Kidney (tissue), 14 donors: Measurements from ENCODE around the gene SIGLEC14. TPM values are rescaled to one million over a fixed set of nuclear protein-coding genes. Genes with fewer than 3 reads are reported as not detected.

Experiments used
- DNase-seq, 5 donors: peaks; one replicate each; pipeline ENCODE4 v3.0.0-alpha.2; 2013 to 2020
- FAIRE-seq: peaks from 2 replicates; lab custom pipeline; 2012; peaks lifted over from hg19 to GRCh38; lab: Jason Lieb, UNC
- H3K27ac ChIP-seq, 2 donors: one replicate each; pipeline ENCODE4 v1.7.0; 2013; ENCODE audit warnings: low read depth in 2 of 2, low read length in 2 of 2, inconsistent platforms in 1 of 2
- H3K27me3 ChIP-seq: one replicate; pipeline ENCODE4 v1.7.1; 2013; ENCODE audit warnings: low read length, inconsistent platforms; ENCODE audit not compliant: control insufficient read depth, insufficient read depth
- H3K36me3 ChIP-seq, 3 donors: one replicate each; pipeline versions ENCODE4 v1.7.0 to v1.7.1; 2013; ENCODE audit warnings: low read length in 3 of 3, control low read depth in 1 of 3, inconsistent platforms in 1 of 3; ENCODE audit not compliant: insufficient read depth in 3 of 3, control insufficient read depth in 2 of 3
- H3K4me1 ChIP-seq, 3 donors: one replicate each; pipeline versions ENCODE4 v1.7.0 to v1.7.1; 2013; ENCODE audit warnings: low read length in 3 of 3, inconsistent platforms in 1 of 3, low read depth in 1 of 3; ENCODE audit not compliant: control insufficient read depth in 2 of 3, insufficient read depth in 2 of 3
- H3K4me3 ChIP-seq, 3 donors: one replicate each; pipeline versions ENCODE4 v1.7.0 to v1.8.1; 2013; ENCODE audit warnings: low read length in 3 of 3, control low read depth in 1 of 3, inconsistent platforms in 1 of 3
- H3K9ac ChIP-seq, 3 donors: one replicate each; pipeline versions ENCODE4 v1.7.0 to v1.7.1; 2013; ENCODE audit warnings: low read length in 3 of 3, control low read depth in 1 of 3, inconsistent platforms in 1 of 3
- H3K9me3 ChIP-seq, 3 donors: one replicate each; pipeline versions ENCODE4 v1.7.0 to v1.7.1; 2013; ENCODE audit warnings: low read length in 3 of 3, control low read depth in 1 of 3, inconsistent platforms in 1 of 3; ENCODE audit not compliant: control insufficient read depth in 2 of 3, insufficient read depth in 1 of 3
- CTCF ChIP-seq: IDR thresholded peaks from 3 replicates; pipeline ENCODE4 v1.5.1; 2012; ENCODE audit warnings: mild to moderate bottlenecking, moderate library complexity, borderline replicate concordance; ENCODE audit not compliant: insufficient read depth; ENCODE audit errors: extremely low read depth
- intact Hi-C: fragments of 100-400 bp; cut with DNase I; formaldehyde crosslinking; loops from one replicate; pipeline ENCODE4 v1.11.1; 2022
- polyA plus RNA-seq: library from polyadenylated mRNA; stranded (reverse); fragments of 350-450 nt; fragmentation: Illumina TruSeq; extraction: RNeasy Lipid Tissue Mini Kit (QIAGEN cat#74804); gene quantifications from one replicate; pipeline ENCODE4 v1.2.3, GENCODE V29; 2014; ENCODE audit warnings: low read depth, low replicate concordance; ENCODE audit not compliant: insufficient read depth
- total RNA-seq: library from RNA; stranded (reverse); fragmentation: NEBNext Ultra II Directional; extraction: Animal tissue kit (Norgen Biotek cat#: 25700); gene quantifications from one replicate; pipeline ENCODE4 v1.2.1, GENCODE V29; 2021
- donor health status: control.
- donor health status: control.
- donor health status: control.
- donor health status: control.
- donor health status: control.
- donor health status: DM: yes; HTN: yes; CAD: no.
- donor health status: Normal renal cell carcinoma (clear cell type).

SIGLEC14 gene
- total and polyA plus RNA-seq, 2 donors from 2014 or later = 0.26 to 11.5 TPM

GRCh38 chr19:51664131-51664530 lies 17.5 kb upstream of the SIGLEC14 start:
- Histone ChIP-seq H3K27me3 (no peaks in the 10 kb centered on the region), H3K9me3 (no peaks in the 10 kb centered on the region), H3K9ac (no peak overlapping the region), H3K27ac (no peak overlapping the region), H3K4me3 (no peak overlapping the region), H3K4me1 (no peaks in the 10 kb centered on the region), H3K36me3 (no peaks in the 10 kb centered on the region)
- FAIRE-seq (no peak), DNase-seq (no peak)
- TF ChIP-seq CTCF = no peak
- intact Hi-C loops = no loop called here

- intact Hi-C loops = no loop called here
- H3K4me3 ChIP-seq = no peak overlapping the region
- no peak for FAIRE-seq
Observed at GRCh38 chr19:51663650-51664049, 17.0 kb upstream of the SIGLEC14 start.

GRCh38 chr19:51660975-51661600 lies 14.5 kb upstream of the SIGLEC14 start:
- DNase-seq (peak in 4 of 5 donors; percentile 75 to 94 (median 82)), FAIRE-seq (peak; percentile 75)
- no peak overlapping the region for H3K4me3 ChIP-seq
- no peak overlapping the region for H3K9ac ChIP-seq
- no peaks in the 10 kb centered on the region for H3K27me3 ChIP-seq
- H3K27ac ChIP-seq = no peak overlapping the region
- H3K4me1 ChIP-seq = peaks cover 0 to 2% (median 0%) of the 10 kb centered on the region in 3 donors
- no peaks in the 10 kb centered on the region for H3K36me3 ChIP-seq
- H3K9me3 ChIP-seq = no peaks in the 10 kb centered on the region
- TF ChIP-seq CTCF = peak; percentile 49
- intact Hi-C loops = no loop called here

More at GRCh38 chr19:51663650-51664049, 17.0 kb upstream of the SIGLEC14 start:
- H3K9me3 ChIP-seq = no peaks in the 10 kb centered on the region
- DNase-seq = no peak
- H3K27ac ChIP-seq = no peak overlapping the region
- TF ChIP-seq CTCF = no peak
- no peak overlapping the region for H3K9ac ChIP-seq
- no peaks in the 10 kb centered on the region for H3K36me3 ChIP-seq
- H3K4me1 ChIP-seq = no peaks in the 10 kb centered on the region
- no peaks in the 10 kb centered on the region for H3K27me3 ChIP-seq
